Peyer's patch (tissue), 4 donors: Measurements from ENCODE around the gene PLIN3.

ENCODE experiments used
- CTCF ChIP-seq, 6 experiments: fragments of 450-650 bp in 4 of 6; fragments of 200-600 bp in 2 of 6; sonication (generic) in 1 of 6; IDR thresholded peaks; one replicate each; pipeline ENCODE4 v1.5.1; 2017 to 2019; ENCODE audit warnings: antibody characterized with exemption in 6 of 6, mild to moderate bottlenecking in 3 of 6, moderate library complexity in 1 of 6
- POLR2A ChIP-seq, 2 donors: fragments of 450-650 bp; IDR thresholded peaks; one replicate each; pipeline ENCODE4 v1.5.1; 2017; ENCODE audit warnings: antibody characterized with exemption in 2 of 2, mild to moderate bottlenecking in 2 of 2, moderate library complexity in 2 of 2

GRCh38 chr19:4847190-4847973 lies 20.1 kb downstream of the PLIN3 start:
- TF ChIP-seq CTCF (IDR thresholded peaks at IDR 0.05) (no peak), POLR2A (IDR thresholded peaks at IDR 0.05) (no peak)
